Kidney (tissue), 14 donors: ENCODE data around the gene CAAP1. TPM values are rescaled to one million over a fixed set of nuclear protein-coding genes. Genes with fewer than 3 reads are reported as not detected.
A peak's percentile ranks its signal among the peaks of the same experiment; 100 is the strongest.

ENCODE experiments used
- DNase-seq, 5 donors: peaks; one replicate each; pipeline ENCODE4 v3.0.0-alpha.2; 2013 to 2020
- FAIRE-seq: peaks from 2 replicates; lab custom pipeline; 2012; peaks lifted over from hg19 to GRCh38; lab: Jason Lieb, UNC
- H3K27ac ChIP-seq, 2 donors: one replicate each; pipeline ENCODE4 v1.7.0; 2013; ENCODE audit warnings: low read depth in 2 of 2, low read length in 2 of 2, inconsistent platforms in 1 of 2
- H3K27me3 ChIP-seq: one replicate; pipeline ENCODE4 v1.7.1; 2013; ENCODE audit warnings: low read length, inconsistent platforms; ENCODE audit not compliant: control insufficient read depth, insufficient read depth
- H3K36me3 ChIP-seq, 3 donors: one replicate each; pipeline versions ENCODE4 v1.7.0 to v1.7.1; 2013; ENCODE audit warnings: low read length in 3 of 3, control low read depth in 1 of 3, inconsistent platforms in 1 of 3; ENCODE audit not compliant: insufficient read depth in 3 of 3, control insufficient read depth in 2 of 3
- H3K4me1 ChIP-seq, 3 donors: one replicate each; pipeline versions ENCODE4 v1.7.0 to v1.7.1; 2013; ENCODE audit warnings: low read length in 3 of 3, inconsistent platforms in 1 of 3, low read depth in 1 of 3; ENCODE audit not compliant: control insufficient read depth in 2 of 3, insufficient read depth in 2 of 3
- H3K4me3 ChIP-seq, 3 donors: one replicate each; pipeline versions ENCODE4 v1.7.0 to v1.8.1; 2013; ENCODE audit warnings: low read length in 3 of 3, control low read depth in 1 of 3, inconsistent platforms in 1 of 3
- H3K9ac ChIP-seq, 3 donors: one replicate each; pipeline versions ENCODE4 v1.7.0 to v1.7.1; 2013; ENCODE audit warnings: low read length in 3 of 3, control low read depth in 1 of 3, inconsistent platforms in 1 of 3
- H3K9me3 ChIP-seq, 3 donors: one replicate each; pipeline versions ENCODE4 v1.7.0 to v1.7.1; 2013; ENCODE audit warnings: low read length in 3 of 3, control low read depth in 1 of 3, inconsistent platforms in 1 of 3; ENCODE audit not compliant: control insufficient read depth in 2 of 3, insufficient read depth in 1 of 3
- intact Hi-C: fragments of 100-400 bp; cut with DNase I; formaldehyde crosslinking; loops from one replicate; pipeline ENCODE4 v1.11.1; 2022
- polyA plus RNA-seq: library from polyadenylated mRNA; stranded (reverse); fragments of 350-450 nt; fragmentation: Illumina TruSeq; extraction: RNeasy Lipid Tissue Mini Kit (QIAGEN cat#74804); gene quantifications from one replicate; pipeline ENCODE4 v1.2.3, GENCODE V29; 2014; ENCODE audit warnings: low read depth, low replicate concordance; ENCODE audit not compliant: insufficient read depth
- total RNA-seq: library from RNA; stranded (reverse); fragmentation: NEBNext Ultra II Directional; extraction: Animal tissue kit (Norgen Biotek cat#: 25700); gene quantifications from one replicate; pipeline ENCODE4 v1.2.1, GENCODE V29; 2021
- TF ChIP-seq, protein P1 (sequence below): IDR thresholded peaks from 3 replicates; pipeline ENCODE4 v1.5.1; 2012; ENCODE audit warnings: mild to moderate bottlenecking, moderate library complexity, borderline replicate concordance; ENCODE audit not compliant: insufficient read depth; ENCODE audit errors: extremely low read depth
- donor health status: control.
- donor health status: control.
- donor health status: control.
- donor health status: control.
- donor health status: control.
- donor health status: DM: yes; HTN: yes; CAD: no.
- donor health status: Normal renal cell carcinoma (clear cell type).

CAAP1 gene
- total and polyA plus RNA-seq, 2 donors from 2014 or later = 15.2 to 23.6 TPM

DNA sequence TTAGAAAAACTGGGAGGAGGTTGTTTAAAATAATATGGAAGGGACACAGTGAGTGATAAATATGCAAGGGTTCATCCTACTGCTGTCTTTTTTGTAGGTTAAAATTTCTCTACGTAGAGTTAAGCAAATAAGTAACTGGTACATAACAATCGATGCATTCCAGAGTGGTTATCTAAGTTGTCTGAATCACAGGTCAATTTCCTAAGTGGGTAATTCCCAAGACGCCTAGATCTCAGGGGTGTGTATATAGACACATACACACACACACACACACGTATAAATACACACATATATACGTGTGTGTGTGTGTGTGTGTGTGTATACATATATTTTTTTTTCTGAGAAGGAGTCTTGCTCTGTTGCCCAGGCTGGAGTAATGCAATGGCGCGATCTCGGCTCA, 22.3 kb downstream of the CAAP1 start:
- DNase-seq (no peak), FAIRE-seq (no peak)
- H3K9me3 ChIP-seq = no peaks in the 10 kb centered on the region
- H3K4me3 ChIP-seq = no peak overlapping the region
- intact Hi-C loops = no loop called here
- TF ChIP-seq, protein P1, sequence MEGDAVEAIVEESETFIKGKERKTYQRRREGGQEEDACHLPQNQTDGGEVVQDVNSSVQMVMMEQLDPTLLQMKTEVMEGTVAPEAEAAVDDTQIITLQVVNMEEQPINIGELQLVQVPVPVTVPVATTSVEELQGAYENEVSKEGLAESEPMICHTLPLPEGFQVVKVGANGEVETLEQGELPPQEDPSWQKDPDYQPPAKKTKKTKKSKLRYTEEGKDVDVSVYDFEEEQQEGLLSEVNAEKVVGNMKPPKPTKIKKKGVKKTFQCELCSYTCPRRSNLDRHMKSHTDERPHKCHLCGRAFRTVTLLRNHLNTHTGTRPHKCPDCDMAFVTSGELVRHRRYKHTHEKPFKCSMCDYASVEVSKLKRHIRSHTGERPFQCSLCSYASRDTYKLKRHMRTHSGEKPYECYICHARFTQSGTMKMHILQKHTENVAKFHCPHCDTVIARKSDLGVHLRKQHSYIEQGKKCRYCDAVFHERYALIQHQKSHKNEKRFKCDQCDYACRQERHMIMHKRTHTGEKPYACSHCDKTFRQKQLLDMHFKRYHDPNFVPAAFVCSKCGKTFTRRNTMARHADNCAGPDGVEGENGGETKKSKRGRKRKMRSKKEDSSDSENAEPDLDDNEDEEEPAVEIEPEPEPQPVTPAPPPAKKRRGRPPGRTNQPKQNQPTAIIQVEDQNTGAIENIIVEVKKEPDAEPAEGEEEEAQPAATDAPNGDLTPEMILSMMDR = no peak
- no peaks in the 10 kb centered on the region for H3K27me3 ChIP-seq
- H3K9ac ChIP-seq = no peak overlapping the region
- no peaks in the 10 kb centered on the region for H3K36me3 ChIP-seq
- no peaks in the 10 kb centered on the region for H3K4me1 ChIP-seq
- no peak overlapping the region for H3K27ac ChIP-seq

DNA sequence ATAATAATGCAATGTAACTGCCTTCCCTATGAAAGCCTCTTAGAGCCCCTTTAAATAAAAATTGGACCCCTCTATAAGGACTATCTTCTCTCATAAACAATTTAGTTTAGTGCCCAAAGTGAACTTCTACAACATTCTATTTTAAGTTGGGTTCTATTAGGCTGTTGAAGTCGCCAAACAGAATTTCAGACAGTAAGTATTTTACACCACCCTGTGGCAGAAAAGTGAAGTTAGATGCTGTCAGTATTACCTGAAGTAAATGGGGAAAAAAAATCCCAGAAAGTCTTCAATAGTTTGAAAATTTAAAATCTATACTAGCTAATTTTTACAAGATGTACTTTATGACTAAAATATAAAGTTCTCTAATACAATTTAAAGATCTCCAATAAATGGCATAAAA, 29.5 kb downstream of the CAAP1 start:
- TF ChIP-seq, protein P1 = no peak
- H3K36me3 ChIP-seq = peaks cover 0 to 3% (median 0%) of the 10 kb centered on the region in 3 donors
- intact Hi-C loops = no loop called here
- no peaks in the 10 kb centered on the region for H3K4me1 ChIP-seq
- no peaks in the 10 kb centered on the region for H3K27me3 ChIP-seq
- peak; percentile 92 for FAIRE-seq
- H3K9me3 ChIP-seq = no peaks in the 10 kb centered on the region
- DNase-seq = peak in 2 of 5 donors; percentile 32 to 33
- H3K4me3 ChIP-seq = no peak overlapping the region
- H3K27ac ChIP-seq = no peak overlapping the region
- H3K9ac ChIP-seq = no peak overlapping the region

DNA sequence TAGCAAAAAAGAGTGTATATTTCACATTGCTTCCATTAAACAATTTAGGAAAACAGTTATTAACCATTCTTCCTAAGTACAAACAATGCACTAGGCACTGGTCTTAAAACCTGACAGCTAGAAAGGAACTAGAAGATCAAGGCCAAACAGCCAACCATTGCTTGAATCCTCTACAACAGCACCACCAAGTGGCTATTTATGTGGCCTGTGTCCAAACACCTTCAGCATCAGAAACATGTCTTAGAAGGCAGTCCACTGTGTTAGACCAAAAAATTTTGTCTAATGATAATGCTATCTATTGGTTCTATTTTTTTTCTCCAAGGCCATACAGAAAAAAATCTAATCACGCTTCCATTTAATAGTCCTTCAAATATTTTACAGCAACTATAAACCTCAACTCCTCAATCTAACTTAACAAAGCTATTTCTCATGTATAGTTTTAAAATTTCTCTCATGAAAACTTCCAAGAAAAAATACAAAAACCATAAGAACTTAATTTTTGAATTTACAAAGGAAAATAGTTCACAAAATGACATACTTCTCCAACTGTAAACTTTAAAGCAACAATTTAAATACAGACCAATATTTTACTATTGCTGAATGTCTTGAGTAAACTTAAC, 36.1 kb downstream of the CAAP1 start:
- H3K27me3 ChIP-seq = no peaks in the 10 kb centered on the region
- no peak overlapping the region for H3K9ac ChIP-seq
- H3K27ac ChIP-seq = no peak overlapping the region
- H3K9me3 ChIP-seq = no peaks in the 10 kb centered on the region
- FAIRE-seq (peak; percentile 52), DNase-seq (peak in 3 of 5 donors; percentile 25 to 69 (median 58))
- H3K36me3 ChIP-seq = peaks cover 2 to 3% (median 3%) of the 10 kb centered on the region in 3 donors
- H3K4me3 ChIP-seq = no peak overlapping the region
- no peaks in the 10 kb centered on the region for H3K4me1 ChIP-seq
- TF ChIP-seq, protein P1 = peak; percentile 52
- intact Hi-C loops = loop anchor here (10.0 kb wide), 1 partner anchor 62 kb away; no protein-coding TSS in a partner anchor
